Thyroid gland (tissue), 4 donors: ENCODE results near the gene PARD3B. TPM values are rescaled to one million over a fixed set of nuclear protein-coding genes. Genes with fewer than 3 reads are reported as not detected.

ENCODE experiments used
- DNase-seq, 2 donors: peaks; one replicate each; pipeline ENCODE4 v3.0.0-alpha.2; 2019
- H3K27ac ChIP-seq, 3 donors: fragments of 200-600 bp; sonication (generic); 1 replicate in 2 of 3; 2 replicates in 1 of 3; pipeline ENCODE4 v1.5.1; 2016 to 2019; ENCODE audit warnings: mild to moderate bottlenecking in 1 of 3, moderate library complexity in 1 of 3
- H3K27me3 ChIP-seq: fragments of 200-600 bp; sonication (generic); one replicate; pipeline ENCODE4 v1.5.1; 2019
- H3K36me3 ChIP-seq, 2 donors: fragments of 200-600 bp; sonication (generic); one replicate each; pipeline ENCODE4 v1.5.1; 2016 to 2019
- H3K4me1 ChIP-seq, 2 donors: fragments of 200-600 bp; sonication (generic); one replicate each; pipeline ENCODE4 v1.5.1; 2017 to 2019
- H3K4me3 ChIP-seq, 3 donors: fragments of 200-600 bp; sonication (generic); replicated peaks in 1 of 3; 1 replicate in 2 of 3; 2 replicates in 1 of 3; pipeline ENCODE4 v1.5.1; 2016; ENCODE audit warnings: mild to moderate bottlenecking in 1 of 3
- H3K9me3 ChIP-seq: fragments of 200-600 bp; sonication (generic); one replicate; pipeline ENCODE4 v1.5.1; 2017
- POLR2A ChIP-seq, 2 donors: fragments of 450-650 bp; IDR thresholded peaks; one replicate each; pipeline ENCODE4 v1.6.1; 2017; ENCODE audit warnings: antibody characterized with exemption in 2 of 2, mild to moderate bottlenecking in 2 of 2, moderate library complexity in 1 of 2
- WGBS, 2 donors: methylation state at CpG; one replicate each; pipeline ENCODE4 v1.1.5; 2017; 5-methylcytosine and 5-hydroxymethylcytosine counted together
- intact Hi-C: fragments of 100-400 bp; cut with DNase I; formaldehyde crosslinking; loops from one replicate; pipeline ENCODE4 v1.15.1; 2023
- total RNA-seq, 4 donors: library from RNA; depleted of rRNA; stranded (reverse); fragments of >200 nt; gene quantifications; one replicate each; pipeline ENCODE4 v1.2.3, GENCODE V29; 2016
- TF ChIP-seq, protein P1 (sequence below), 6 experiments: fragments of 200-600 bp in 3 of 6; fragments of 450-650 bp in 3 of 6; sonication (generic) in 3 of 6; IDR thresholded peaks; one replicate each; pipeline ENCODE4 v1.5.1; 2016 to 2019; ENCODE audit warnings: antibody characterized with exemption in 6 of 6, mild to moderate bottlenecking in 2 of 6, inconsistent platforms in 1 of 6, moderate library complexity in 1 of 6

Gene PARD3B
- total RNA-seq, 4 donors from 2014 or later: 27.0 to 43.4 (median 34.6) TPM

DNA sequence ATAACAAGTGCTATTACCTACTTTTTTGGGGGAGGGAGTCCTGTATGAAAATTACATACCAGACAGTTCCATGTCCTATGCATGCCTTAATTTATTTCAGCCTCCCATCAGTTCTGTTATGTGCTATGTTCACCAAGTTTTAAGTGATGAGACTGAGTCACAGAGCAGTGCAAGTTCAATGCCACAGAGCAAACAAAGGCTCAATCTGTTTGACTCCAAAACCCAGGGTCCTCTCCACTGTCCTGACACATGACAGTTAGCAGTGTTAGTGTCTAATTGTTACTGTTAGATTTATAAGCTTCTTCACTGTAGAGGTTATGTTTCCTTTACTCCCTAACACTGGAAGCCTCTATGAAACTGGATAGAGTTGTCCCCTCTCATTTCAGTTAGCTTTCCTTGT, 498.0 kb downstream of the PARD3B start:
- Histone ChIP-seq H3K27me3 (no peaks in the 10 kb centered on the region), H3K27ac (no peak overlapping the region), H3K4me3 (no peak overlapping the region), H3K4me1 (no peaks in the 10 kb centered on the region), H3K36me3 (no peaks in the 10 kb centered on the region), H3K9me3 (no peaks in the 10 kb centered on the region)
- DNase-seq: no peak
- intact Hi-C loops: no loop called here
- TF ChIP-seq, protein P1, sequence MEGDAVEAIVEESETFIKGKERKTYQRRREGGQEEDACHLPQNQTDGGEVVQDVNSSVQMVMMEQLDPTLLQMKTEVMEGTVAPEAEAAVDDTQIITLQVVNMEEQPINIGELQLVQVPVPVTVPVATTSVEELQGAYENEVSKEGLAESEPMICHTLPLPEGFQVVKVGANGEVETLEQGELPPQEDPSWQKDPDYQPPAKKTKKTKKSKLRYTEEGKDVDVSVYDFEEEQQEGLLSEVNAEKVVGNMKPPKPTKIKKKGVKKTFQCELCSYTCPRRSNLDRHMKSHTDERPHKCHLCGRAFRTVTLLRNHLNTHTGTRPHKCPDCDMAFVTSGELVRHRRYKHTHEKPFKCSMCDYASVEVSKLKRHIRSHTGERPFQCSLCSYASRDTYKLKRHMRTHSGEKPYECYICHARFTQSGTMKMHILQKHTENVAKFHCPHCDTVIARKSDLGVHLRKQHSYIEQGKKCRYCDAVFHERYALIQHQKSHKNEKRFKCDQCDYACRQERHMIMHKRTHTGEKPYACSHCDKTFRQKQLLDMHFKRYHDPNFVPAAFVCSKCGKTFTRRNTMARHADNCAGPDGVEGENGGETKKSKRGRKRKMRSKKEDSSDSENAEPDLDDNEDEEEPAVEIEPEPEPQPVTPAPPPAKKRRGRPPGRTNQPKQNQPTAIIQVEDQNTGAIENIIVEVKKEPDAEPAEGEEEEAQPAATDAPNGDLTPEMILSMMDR (IDR thresholded peaks at IDR 0.05): no peak
- TF ChIP-seq POLR2A (IDR thresholded peaks at IDR 0.05): no peak

DNA sequence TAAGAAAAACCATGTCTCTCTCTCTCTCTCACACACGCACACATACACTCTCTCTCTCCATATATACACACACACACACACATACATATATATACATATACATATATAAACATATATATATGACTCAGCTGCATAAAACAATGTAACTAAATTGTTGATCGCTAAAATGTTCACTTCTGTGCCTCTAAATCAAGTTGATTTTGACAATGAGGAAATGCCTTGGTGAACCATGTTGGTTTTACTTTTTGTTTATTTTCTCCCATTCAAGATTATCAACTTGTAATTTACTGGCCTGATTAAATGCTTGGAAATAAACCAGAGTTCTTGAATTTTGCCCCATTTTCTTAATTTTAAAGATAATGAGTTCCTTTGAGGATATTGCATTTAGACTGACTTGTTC, 500.4 kb downstream of the PARD3B start:
- 88 to 97% methylated on average over 2 of the region's 2 CpGs for WGBS, 2 donors
- H3K36me3 ChIP-seq: no peaks in the 10 kb centered on the region
- TF ChIP-seq POLR2A (IDR thresholded peaks at IDR 0.05): no peak
- TF ChIP-seq, protein P1 (IDR thresholded peaks at IDR 0.05): no peak
- H3K4me1 ChIP-seq: no peaks in the 10 kb centered on the region
- H3K27ac ChIP-seq: no peak overlapping the region
- H3K27me3 ChIP-seq: no peaks in the 10 kb centered on the region
- intact Hi-C loops: no loop called here
- H3K4me3 ChIP-seq: no peak overlapping the region
- DNase-seq: no peak
- H3K9me3 ChIP-seq: no peaks in the 10 kb centered on the region

- TF ChIP-seq, protein P1 (IDR thresholded peaks at IDR 0.05): peak in 3 of 6 experiments; percentile 20 to 25 (median 20)
- no peak for TF ChIP-seq POLR2A (IDR thresholded peaks at IDR 0.05)
- H3K27ac ChIP-seq: no peak overlapping the region
- DNase-seq: peak; percentile 67 to 72
- no peaks in the 10 kb centered on the region for H3K4me1 ChIP-seq
- no peaks in the 10 kb centered on the region for H3K36me3 ChIP-seq
- H3K9me3 ChIP-seq: no peaks in the 10 kb centered on the region
- WGBS, 2 donors: 30 to 45% methylated on average over 1 of the region's 1 CpG
- intact Hi-C loops: no loop called here
- H3K4me3 ChIP-seq: no peak overlapping the region
- no peaks in the 10 kb centered on the region for H3K27me3 ChIP-seq
Observed at GRCh38 chr2:205047273-205047839, 502.1 kb downstream of the PARD3B start.

- H3K9me3 ChIP-seq: no peaks in the 10 kb centered on the region
- DNase-seq: no peak
- TF ChIP-seq POLR2A (IDR thresholded peaks at IDR 0.05): no peak
- no peaks in the 10 kb centered on the region for H3K27me3 ChIP-seq
- H3K4me3 ChIP-seq: no peak overlapping the region
- no peaks in the 10 kb centered on the region for H3K36me3 ChIP-seq
- H3K4me1 ChIP-seq: no peaks in the 10 kb centered on the region
- no peak overlapping the region for H3K27ac ChIP-seq
- intact Hi-C loops: no loop called here
Observed at GRCh38 chr2:205051417-205051816, 506.1 kb downstream of the PARD3B start.

DNA sequence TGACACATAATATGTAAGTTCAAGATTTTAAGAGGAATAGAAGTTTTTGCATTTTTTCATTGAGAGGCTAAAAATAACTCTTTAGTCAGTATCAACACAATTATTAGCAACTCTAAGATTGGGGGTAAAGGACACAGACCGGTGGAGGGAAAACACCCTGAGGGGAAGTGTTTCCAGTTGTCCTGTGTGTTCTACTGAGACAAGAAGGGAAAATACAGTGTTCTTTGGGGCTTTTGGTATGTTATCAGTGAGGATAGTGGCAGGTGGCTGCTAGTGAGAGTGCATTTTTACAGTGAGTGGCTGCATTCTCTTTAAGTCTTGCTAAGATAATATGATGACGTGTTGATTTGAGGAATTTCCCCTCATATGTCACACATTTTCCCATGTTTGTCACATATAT, 507.5 kb downstream of the PARD3B start:
- Histone ChIP-seq H3K27me3 (no peaks in the 10 kb centered on the region), H3K9me3 (no peaks in the 10 kb centered on the region), H3K4me1 (no peaks in the 10 kb centered on the region), H3K4me3 (no peak overlapping the region), H3K36me3 (no peaks in the 10 kb centered on the region), H3K27ac (no peak overlapping the region)
- 92 to 96% methylated on average over 2 of the region's 2 CpGs for WGBS, 2 donors
- intact Hi-C loops: no loop called here
- TF ChIP-seq, protein P1 (IDR thresholded peaks at IDR 0.05): no peak
- TF ChIP-seq POLR2A (IDR thresholded peaks at IDR 0.05): no peak
- no peak for DNase-seq
